ENCODE results near the gene IPO11.

GRCh38 chr5:62431735-62432620, 19.4 kb downstream of the IPO11 start:
- TF ChIP-seq CTCF (conservative IDR thresholded peaks at IDR 0.05; ENCODE audit: low read depth, low read length) (no peak), POLR2A (IDR thresholded peaks at IDR 0.05; ENCODE audit: low read depth, low read length) (no peak), SMC3 (IDR thresholded peaks at IDR 0.05; ENCODE audit: low read depth, low read length) (no peak), RAD21 (IDR thresholded peaks at IDR 0.05; ENCODE audit: low read length) (no peak)

Data from IMR-90 (cell line).